NCI-H1436 treated with DMSO at 0.1 percent for 48 hours (cell line): ENCODE data around the gene ALDH16A1.

Experiments used
- DNase-seq: peaks from one replicate; lab custom pipeline; 2025; lab: John Stamatoyannopoulos, UW

ALDH16A1 gene

GRCh38 chr19:49515767-49516166 lies 62.7 kb downstream of the ALDH16A1 start:
- no peak for DNase-seq

DNA sequence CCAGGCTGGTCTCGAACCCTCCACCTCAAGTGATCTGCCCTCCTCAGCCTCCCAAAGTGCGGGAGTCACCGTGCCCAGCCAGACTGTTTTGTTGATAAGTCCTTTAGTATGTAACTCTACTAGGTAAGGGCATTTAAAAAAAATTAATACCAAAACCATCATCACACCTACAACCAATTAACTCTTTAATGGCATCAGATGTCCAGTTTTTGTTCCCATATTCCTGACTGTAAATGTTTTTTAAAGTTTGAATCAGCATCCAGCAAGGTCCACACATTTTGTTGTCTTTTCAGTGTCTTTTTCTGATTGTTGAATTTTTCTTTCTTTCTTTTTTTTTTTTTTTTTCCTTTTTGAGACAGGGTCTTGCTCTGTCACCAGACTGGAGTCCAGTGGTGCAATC lies 65.0 kb downstream of the ALDH16A1 start:
- no peak for DNase-seq
